GM18951 (cell line): ENCODE data around the gene SATB1.

ENCODE experiments used
- POLR2A ChIP-seq: IDR thresholded peaks from 4 replicates; pipeline ENCODE4 v1.6.1; 2011; ENCODE audit warnings: mild to moderate bottlenecking; ENCODE audit not compliant: insufficient read length, insufficient read depth; ENCODE audit errors: extremely low read depth
- in situ Hi-C: fragments of 300-500 bp; cut with MboI; formaldehyde crosslinking; loops from one replicate; pipeline ENCODE4 v1.12.0; 2022; ENCODE audit warnings: low sequenced_read_pairs, mixed read lengths, inconsistent platforms; ENCODE audit not compliant: unreplicated experiment

SATB1 gene

GRCh38 chr3:18297126-18297525 lies 128.0 kb downstream of the SATB1 start:
- in situ Hi-C loops = no loop called here
- TF ChIP-seq POLR2A = no peak
